Measurements from ENCODE around the gene NKX6-1.

NKX6-1 gene

DNA sequence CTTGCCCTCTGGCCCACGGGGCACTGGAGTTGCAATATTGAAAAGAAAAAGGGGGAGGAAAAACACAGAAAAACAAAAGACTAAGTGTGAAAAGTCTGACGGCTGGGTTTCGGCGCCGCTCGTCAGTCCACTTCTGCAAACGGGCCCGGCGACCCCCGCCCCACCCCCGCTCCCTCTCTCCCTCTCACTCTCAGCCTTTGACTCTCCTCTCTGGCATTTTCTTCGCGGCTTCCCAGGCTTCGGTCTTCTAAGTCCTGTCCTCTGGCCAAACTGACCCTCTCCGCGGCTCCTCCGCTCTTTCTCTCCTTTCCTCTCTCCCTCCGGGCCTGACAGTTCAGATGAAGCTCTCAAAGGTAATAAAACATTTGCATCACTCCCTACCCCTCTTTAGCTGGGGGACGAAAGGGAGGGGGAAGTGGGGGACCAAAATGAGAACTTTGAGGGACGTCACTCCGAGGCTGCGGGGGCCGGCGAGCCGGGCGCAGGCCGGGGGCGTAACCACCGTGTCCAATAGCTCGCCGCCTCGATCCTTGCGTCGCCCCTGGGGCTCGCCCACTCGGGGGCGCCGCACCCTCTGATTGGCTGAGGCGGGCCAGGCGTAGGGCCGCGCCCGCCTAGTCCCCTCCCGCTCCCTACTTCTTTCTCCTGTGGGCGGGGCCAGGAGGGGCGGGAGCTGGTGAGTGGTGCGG lies at the start of gene NKX6-1:
NKX6-1 (minus strand) TSS at position 358 of the 689 bp plus-strand sequence. CDS start 1,064 bp downstream, outside the sequence.
- DNase-seq (ENCODE audit: low spot score), result peak; percentile 97

DNA sequence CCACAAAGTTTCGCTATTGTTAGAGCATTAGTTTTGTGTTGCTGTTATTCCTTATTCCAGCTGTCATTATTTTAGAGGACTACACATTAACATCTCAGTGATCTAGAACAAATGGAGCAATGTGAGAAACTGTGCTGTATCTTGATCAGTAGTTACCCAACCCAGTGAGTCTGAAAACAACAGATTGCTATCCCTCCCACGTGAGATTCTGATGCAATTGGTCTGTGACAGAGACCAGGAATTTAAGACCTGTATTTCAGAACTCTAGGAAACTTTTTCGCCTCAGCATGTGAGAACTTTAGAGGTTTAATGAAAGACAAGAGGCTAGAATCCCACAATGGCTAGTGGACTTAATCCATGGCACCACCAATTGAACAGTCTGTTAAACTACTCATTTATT lies 48.1 kb upstream of the NKX6-1 start:
- no peak for DNase-seq (ENCODE audit: low spot score)

DNA sequence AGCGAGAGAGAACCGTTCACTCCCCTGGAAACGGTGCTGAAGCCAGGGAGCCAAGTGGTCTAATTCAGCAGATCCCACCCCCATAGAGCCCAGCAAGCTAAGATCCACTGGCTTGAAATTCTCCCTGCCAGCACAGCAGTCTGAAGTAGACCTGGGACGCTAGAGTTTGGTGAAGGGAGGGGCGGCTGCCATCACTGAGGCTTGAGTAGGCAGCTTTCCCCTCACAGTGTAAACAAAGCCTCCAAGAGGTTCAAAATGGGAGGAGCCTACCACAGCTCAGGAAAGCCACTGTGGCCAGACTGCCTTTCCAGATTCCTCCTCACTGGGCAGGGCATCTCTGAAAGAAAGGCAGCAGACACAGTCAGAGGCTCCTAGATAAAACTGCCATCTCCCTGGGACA lies 46.0 kb upstream of the NKX6-1 start:
- DNase-seq (ENCODE audit: low spot score), result no peak

DNA sequence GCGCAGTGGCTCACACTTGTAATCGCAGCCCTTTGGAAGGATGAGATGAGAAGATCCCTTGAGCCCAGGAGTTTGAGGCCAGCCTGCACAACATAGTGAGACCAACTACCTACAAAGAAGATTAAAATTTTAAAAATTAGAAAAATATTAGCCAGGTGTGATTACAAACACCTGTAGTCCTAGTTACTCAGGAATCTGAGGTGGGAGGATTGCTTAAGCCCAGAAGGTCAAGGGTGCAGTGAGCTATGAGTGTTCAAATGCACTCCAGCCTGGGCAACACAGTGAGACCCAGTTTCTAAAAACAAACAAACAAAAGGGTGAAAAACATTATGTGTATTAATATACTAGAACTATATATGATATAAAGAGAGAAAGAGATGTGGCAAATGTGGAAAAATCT lies 36.8 kb upstream of the NKX6-1 start:
- no peak for DNase-seq (ENCODE audit: low spot score)

DNA sequence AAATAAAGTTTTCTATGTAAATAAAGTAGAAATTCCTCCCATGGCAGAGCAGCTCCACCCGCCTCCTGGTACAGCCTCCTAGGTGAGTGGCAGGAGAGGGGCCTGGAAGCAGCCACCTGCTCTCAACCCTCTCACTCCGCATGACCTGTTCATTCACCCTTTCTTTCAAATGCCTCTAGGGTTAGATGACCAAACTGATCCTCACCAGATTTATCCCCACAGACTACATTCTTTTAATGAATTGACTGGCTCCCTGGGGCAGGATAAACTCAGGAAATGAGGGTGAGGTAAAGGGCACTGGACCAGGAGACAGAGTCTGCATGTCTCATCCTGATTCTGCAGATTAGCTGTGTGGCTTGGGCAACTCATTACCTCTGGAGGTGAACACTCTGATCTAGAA lies 32.6 kb upstream of the NKX6-1 start:
- no peak for DNase-seq (ENCODE audit: low spot score)

DNA sequence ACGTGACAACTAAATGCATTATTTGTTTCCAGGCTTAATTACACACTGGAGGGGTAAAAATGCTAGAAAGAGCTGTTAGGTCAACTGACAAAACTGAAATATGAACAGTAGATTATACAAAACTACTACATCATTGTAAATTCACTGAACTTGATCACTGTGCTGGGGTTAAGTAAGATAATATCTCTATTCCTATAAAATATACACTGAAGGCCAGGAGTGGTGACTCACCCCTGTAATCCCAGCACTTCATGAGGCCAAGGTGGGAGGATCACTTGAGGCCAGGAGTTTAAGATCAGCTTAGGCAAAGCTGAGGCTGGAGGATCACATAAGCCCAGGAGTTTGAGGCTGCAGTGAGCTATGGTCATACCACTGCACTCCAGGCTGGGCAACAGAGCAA lies 31.8 kb upstream of the NKX6-1 start:
- DNase-seq (ENCODE audit: low spot score), result no peak

DNA sequence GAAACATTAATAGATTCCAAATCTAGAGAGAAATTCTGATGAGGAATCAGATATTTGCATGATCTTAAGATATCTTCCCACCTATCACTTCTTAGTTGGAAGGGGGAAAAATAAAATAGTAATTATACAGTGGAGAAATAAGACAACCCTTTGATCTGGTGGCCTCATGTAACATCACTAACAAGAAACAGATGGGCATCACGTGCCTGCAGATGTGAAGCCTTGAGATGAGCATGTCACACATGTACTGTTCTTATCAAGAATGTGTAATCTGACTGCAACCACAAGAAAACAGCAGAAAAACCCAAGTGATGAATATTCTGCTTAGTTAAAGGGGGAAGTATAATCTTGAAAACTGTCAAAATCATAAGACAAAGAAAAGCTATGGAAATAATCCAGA lies 31.4 kb upstream of the NKX6-1 start:
- no peak for DNase-seq (ENCODE audit: low spot score)

DNA sequence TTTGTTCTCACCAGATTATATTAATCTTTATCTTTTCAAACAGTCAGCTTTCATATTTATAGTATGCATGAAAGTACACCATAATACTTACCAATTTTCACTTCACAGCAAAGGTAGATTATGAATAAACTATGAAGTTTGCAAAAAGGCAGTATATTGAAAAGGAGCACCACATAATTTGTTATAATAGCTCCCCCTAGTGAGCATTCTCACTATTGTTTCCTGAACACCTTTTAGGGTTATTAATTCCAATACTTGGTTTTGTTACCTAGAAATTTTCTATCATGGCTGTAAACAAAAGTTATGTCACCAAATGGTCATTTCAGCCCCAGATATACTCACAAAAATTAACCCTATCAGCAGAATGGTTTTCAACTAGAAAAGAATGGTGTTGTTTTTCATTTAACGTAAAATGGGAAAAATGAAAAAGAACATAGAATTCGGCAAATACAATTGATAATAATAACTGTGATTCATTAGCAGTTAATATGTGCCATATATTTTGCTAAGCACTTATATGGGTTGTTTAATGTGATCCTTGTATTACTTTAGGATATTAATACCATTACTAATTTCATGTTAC lies 30.2 kb upstream of the NKX6-1 start:
- DNase-seq (ENCODE audit: low spot score), result peak; percentile 10

DNA sequence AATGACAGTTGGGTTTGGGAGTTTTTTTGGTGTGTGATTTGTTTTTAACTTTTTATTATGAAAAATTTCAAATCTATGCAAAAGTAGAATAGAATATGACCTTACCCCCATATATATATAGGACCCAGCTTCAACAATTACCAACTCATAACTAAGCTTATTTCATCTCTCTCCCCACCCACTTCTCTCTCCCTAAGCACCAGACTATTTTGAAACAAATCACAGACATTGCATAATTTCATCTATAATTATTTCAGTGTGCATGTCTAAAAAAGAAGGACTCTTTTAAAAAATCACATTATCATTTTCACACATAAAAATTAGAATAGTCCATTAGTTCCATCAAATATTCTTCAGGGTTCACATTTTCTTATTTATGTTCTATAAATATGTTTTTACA lies 28.3 kb upstream of the NKX6-1 start:
- DNase-seq (ENCODE audit: low spot score), result no peak

DNA sequence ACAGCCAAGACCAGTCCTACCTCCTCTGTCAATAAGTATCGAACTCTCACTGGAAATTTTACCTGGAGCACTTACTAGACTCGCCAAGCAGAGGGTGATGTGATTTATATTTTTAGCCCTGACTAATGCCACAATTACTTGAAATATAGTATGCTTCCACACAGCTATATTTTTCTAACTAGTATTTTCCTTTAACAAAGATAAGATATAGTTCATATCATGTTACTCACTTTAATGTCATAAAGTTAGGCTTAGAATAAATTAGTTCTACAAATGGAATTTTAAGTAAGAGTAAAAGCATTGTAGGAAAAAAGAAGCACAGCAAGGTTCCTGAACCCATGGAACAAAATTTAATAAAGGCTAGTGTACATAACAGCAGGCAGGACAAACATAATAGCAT lies 16.0 kb upstream of the NKX6-1 start:
- DNase-seq (ENCODE audit: low spot score), result no peak

DNA sequence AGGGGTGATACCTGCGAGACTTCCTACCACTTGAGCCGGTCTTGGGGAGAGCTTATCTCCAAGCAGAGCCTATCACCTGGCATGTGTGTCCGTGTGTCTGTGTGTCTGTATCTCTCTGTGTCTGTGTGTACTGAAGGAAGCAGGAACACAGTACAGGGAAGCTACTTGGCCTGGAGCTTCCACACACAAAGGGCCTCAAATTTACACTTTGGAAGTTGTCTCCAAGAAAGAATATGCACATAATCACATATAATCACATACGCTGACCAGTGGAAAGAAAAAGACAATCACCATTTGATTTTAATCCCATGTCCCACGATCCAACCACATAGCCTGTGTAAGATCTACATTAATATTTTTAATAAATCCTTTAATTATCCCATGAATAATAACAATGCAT lies 13.2 kb upstream of the NKX6-1 start:
- DNase-seq (ENCODE audit: low spot score), result no peak

DNA sequence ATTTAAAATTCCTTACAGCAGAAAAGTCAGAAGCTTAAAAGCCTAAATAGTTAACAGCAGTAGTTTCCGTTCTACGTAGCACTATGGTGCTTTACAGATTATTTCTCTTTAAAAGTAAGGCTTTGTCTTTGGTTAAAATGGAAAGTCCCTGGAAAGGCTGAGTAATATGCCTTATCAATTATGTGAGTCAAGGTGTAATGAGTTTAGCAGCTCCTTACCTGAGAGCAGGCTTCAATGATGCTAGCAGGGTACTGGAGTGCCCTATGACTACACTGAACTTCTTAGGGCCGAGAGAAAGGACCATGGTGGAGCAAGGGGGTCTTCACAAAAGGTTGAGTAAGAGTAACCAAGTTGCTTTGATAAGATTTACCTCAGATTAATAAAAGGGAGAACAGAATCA lies 12.6 kb upstream of the NKX6-1 start:
- no peak for DNase-seq (ENCODE audit: low spot score)

DNA sequence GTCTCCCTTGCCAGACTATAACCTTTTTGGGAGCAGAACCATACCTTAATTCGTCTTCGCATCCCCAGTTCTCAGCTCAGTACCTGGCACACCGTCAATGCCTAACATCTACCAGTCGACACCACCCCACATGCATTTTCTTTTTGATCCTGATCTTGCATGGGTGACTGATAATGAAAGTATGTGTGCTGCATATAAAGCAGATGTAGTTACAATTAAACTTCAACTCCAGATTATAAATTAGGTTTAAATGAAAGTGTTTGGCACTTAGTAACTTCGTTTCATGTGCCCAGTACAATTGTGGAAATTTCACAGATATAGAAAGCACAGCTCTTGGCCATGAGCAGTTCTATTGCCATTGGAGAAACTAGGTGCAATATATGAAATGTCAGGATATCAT lies 8.8 kb upstream of the NKX6-1 start:
- no peak for DNase-seq (ENCODE audit: low spot score)

DNA sequence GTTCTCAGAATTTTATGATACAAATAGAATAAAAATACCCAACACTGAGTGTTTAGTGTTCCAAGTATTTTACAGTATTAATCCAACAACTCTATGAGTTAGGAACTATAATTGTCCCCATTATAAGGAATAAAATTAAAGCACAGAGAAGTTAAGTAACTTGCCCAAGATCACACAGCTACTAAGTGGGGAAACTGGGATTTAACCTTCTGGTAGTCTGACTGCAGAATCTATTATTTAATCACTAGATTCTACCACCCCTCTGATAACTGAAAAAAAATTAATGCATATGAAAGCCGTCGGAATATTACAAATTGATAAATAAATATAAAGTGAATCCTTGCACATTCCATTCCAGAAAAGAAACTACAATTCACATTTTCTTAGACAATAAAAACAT lies 5.7 kb upstream of the NKX6-1 start:
- no peak for DNase-seq (ENCODE audit: low spot score)

DNA sequence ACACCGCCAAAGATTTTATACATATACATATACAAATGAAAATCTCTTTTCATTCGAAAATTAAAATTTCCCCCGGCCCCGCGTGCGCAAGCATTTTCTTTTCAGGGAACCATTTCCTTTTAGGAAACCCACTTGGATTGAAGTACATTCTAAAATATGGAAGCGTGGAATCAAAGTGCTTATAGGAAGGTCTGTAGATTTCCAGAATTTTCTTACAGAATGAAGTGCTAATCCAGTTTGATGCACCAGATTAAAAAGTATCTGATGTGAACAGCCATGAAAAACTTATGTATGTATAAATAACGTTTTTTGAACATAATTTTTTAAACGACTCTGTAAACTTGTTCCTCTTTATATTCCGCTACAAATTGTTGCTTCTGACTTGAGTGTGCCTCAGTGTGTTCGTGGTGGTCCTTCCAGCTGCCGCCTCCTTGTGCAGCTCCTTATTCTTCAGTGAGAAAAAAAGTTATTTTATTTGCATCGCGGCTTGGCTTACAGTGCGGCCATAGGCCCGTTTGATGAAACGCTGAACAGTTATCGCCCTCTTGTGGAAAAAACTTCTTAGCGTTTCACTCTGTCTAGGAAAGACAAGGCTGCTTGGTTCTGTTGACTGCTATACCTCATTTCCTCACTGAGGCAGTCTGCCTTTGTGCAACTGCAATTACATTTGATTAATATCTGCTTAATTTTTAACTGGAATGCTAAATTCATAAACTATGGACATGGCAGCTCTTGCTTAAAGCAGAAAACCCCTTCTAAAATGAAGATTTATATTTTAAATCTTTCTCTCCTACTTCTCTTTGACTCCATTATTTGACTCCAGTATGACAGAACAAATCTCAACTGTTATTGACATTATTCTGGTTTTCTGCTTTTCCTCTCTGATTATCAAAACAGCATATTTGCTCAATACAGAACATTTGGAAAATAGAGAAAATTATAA lies 4.7 kb upstream of the NKX6-1 start:
- peak; percentile 77 for DNase-seq (ENCODE audit: low spot score)

DNA sequence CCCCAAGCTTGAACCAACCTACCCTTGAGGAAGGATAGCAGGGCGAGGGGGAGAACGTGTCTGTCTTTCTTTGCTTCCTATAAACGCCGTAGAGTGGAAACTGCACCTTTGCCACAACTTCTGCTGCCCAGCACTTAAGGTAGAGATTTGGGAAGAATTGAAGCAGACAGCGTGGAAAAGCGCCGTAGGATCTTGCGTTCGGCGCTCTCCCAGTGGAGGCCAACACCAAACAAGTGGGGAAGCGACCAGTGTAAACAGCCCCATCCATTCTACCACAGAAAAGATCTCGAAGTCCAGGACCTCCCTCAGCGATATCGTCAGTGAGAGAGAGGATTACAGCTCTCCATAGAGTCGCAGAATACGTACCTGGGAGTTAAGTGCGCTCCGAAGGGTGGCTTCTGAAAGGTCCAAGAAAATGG lies 3.9 kb upstream of the NKX6-1 start:
- no peak for DNase-seq (ENCODE audit: low spot score)

DNA sequence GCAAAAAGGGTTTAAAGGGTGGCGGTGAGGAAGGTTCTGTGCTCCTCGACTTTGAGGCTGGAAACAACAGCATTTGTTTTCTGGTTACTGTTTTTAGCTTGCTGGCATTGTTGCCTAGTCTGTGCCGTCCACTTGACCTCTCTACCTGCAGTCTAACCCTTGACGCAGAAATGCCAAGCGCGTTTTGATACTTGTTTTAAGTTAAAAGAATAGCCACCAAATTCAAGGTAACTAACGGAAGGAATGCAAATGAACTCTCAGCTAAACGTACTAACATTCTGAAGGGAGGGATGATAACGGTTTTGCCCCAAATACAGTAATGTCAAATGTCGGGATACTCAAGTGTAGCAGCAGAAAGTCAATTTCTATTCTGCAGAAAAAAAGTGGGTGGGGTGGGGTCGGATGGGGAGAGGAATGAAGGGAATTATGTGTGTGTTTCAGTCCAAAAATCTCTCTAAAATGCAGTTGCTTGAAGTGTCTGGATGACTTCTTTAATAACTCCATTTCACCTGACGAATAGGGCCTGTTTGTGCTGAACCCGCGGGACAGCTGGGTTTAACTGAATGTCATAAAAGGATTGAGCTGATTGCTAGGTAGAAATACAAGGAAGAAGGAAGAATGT lies 3.4 kb upstream of the NKX6-1 start:
- DNase-seq (ENCODE audit: low spot score), result no peak

DNA sequence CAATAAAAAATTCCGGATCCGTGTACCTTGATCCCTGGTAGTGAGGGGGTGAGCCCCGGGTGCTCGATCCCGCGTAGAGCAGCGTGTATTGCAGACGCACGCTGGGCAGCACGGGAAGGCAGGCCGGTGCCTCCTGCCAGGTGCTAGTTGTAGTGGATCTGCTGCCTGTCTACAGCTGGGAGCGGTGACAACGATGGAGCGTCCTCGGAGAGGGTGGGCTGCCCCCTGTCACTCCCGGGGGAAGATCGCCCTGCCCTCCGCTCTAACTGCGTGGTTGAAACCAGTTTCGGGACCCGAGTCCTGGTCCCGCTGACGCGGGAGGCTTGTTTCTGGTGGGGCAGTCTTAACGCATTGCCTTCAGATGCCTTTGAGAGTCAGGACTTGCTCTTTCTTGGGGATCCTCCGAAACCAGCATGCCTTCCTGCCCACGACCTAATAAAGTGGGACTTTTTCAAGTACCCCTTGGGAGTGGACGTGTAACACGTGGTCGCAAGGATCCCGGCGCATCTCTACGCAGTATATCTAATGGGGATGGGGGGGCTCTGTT lies 2.7 kb upstream of the NKX6-1 start:
- DNase-seq (ENCODE audit: low spot score), result no peak

DNA sequence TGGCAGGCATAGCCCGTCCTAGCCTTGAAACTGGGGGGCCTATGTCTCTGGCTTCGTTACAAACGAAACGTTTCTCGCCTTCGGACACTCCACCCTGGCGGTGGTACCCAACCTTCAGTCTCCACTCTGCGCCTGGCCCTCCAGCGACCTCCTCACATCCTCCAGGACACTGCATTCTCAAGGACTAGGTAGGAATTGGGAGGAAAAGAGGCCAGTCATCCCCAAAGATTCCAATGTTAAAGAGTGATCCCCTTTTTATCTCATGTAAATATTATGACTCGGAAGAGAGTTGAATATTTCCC lies 2.1 kb upstream of the NKX6-1 start:
- no peak for DNase-seq (ENCODE audit: low spot score)

DNA sequence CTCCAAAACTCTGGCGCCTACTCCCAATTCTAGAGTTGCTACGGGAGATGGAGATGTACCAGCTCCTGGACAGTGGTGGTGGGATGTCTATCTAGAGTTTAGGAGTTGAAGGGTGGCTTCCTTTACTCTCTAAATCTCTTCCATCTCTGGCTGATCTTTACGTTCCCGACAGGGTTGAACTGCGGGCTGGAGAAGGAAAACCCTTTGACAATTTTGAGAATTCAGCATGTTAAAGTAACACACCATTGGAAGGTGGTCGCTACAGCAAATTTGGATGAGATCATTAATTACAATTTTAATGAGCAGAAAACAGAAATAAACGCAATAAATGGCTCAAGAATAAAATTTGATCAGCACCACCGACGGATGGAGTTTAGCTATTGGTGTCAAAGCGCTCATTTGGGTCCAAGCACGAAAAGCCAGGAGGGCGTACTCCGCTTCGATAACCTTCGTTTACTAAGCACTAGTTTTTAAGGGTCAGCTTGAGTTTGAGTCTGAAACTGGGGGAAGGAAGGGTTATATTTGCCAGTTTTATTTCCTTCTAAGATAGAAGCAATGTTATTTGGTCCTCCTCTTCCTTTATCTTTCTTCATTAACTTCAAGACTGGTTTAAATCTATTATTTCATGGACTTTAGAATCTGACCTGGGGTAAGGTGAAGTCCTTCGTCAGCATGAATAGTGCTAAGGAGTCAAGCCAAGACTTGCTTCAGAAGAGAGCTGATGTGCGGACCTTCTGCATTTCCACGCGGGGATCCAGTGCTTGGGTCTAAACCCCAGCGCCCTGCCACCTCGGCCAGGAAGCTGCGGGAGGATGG lies 1.5 kb upstream of the NKX6-1 start:
- no peak for DNase-seq (ENCODE audit: low spot score)

DNA sequence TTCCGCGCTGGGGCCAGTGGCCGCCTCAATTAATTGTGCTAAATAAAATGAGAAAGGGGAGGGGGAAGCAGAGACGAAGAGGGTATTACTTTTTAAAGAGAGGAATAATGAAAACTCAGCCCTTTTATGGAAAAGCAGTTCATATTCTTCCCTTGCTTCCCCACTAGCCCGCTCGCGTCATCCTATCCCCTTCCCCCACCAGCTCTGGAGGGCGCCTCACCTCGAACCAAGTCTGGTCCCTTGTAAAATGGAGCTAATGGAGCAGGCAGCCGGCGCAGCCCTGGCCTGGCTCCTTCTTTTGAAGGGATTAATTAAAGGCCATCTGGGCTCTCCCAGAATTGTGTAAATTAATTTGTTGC lies 511 bp upstream of the NKX6-1 start:
- no peak for DNase-seq (ENCODE audit: low spot score)

Data from AG08396 (cell line).